OCI-LY1 (cell line): ENCODE results near the gene CDH19.
"Not testable (repeated sequence)": the region's sequence is repeated elsewhere in the genome, so short reads cannot be mapped to it uniquely, and the experiment has no call there.

Experiments used
- CTCF ChIP-seq: fragments of 200-600 bp; sonication (generic), shearing (Covaris generic); IDR thresholded peaks from 2 replicates; pipeline ENCODE4 v1.5.1; 2017; ENCODE audit warnings: mild to moderate bottlenecking, antibody characterized with exemption, low read length, moderate library complexity, mixed read lengths
- EZH2 ChIP-seq: fragments of 200-600 bp; sonication (generic), shearing (Covaris generic); IDR thresholded peaks from 2 replicates; pipeline ENCODE4 v1.8.0; 2017; ENCODE audit warnings: borderline replicate concordance, mixed run types, mild to moderate bottlenecking, antibody characterized with exemption, low read length, moderate library complexity, mixed read lengths

GRCh38 chr18:66466184-66466583 lies 137.7 kb downstream of the CDH19 start:
- not testable (repeated sequence) for TF ChIP-seq CTCF, EZH2
